ENCODE results near the gene PPP1R9B. TPM values are rescaled to one million over a fixed set of nuclear protein-coding genes. Genes with fewer than 3 reads are reported as not detected.

The PPP1R9B gene
- total RNA-seq, 1 experiment from 2014 or later, result 61.3 TPM

GRCh38 chr17:50129728-50130558 is 20.5 kb downstream of the PPP1R9B start, which contains the start of gene SAMD14:
Gene SAMD14 (minus strand): TSS chr17:50130160. CDS start chr17:50124959, 5,201 bp downstream.
- Histone ChIP-seq H3K36me3 (ENCODE audit: insufficient read depth, low read length, poor library complexity, severe bottlenecking) (peaks cover 5% of the 10 kb centered on the region), H3K27me3 (replicated peaks; ENCODE audit: insufficient read depth, low read depth, low read length, poor library complexity) (no peaks in the 10 kb centered on the region), H3K4me3 (ENCODE audit: low read depth, low read length, poor library complexity, severe bottlenecking) (peak within 1 kb of the TSS; percentile 81), H3K9me3 (ENCODE audit: low read depth, low read length, poor library complexity, severe bottlenecking) (no peaks in the 10 kb centered on the region), H3K4me1 (ENCODE audit: insufficient read depth, low read length, poor library complexity, severe bottlenecking) (peaks cover 36% of the 10 kb centered on the region), H3K27ac (ENCODE audit: low read depth, low read length, poor library complexity, severe bottlenecking) (peak within 1 kb of the TSS; percentile 90)
- CTCF ChIA-PET, result interaction anchor here (0.6 to 1.4 kb wide), 2 partner anchors 9 to 24 kb away, joined by 3 read pairs; no protein-coding TSS in a partner anchor
- DNase-seq (ENCODE audit: low spot score), result peak; percentile 89
- intact Hi-C loops (cut with micrococcal nuclease; ENCODE audit: unreplicated experiment), result no loop called here
- TF ChIP-seq CTCF (conservative IDR thresholded peaks at IDR 0.05; ENCODE audit: low read depth, low read length), result no peak
- no peak for TF ChIP-seq EZH2 (IDR thresholded peaks at IDR 0.05; ENCODE audit: borderline replicate concordance, low read depth, low read length, poor library complexity, severe bottlenecking)
- POLR2A ChIA-PET (ENCODE audit: low non-redundant PET), result no interaction called here
- BruUV-seq (replicated peaks), result no TSS peak

- no peak for DNase-seq (ENCODE audit: low spot score)
- ChIA-PET POLR2A (ENCODE audit: low non-redundant PET) (no interaction called here), CTCF (interaction anchor here (0.6 to 1.4 kb wide), 3 partner anchors 10 to 71 kb away, joined by 3 to 8 read pairs (median 3); no protein-coding TSS in a partner anchor)
- intact Hi-C loops (cut with micrococcal nuclease; ENCODE audit: unreplicated experiment), result no loop called here
- no peaks in the 10 kb centered on the region for H3K9me3 ChIP-seq (ENCODE audit: low read depth, low read length, poor library complexity, severe bottlenecking)
- H3K27me3 ChIP-seq (replicated peaks; ENCODE audit: insufficient read depth, low read depth, low read length, poor library complexity), result no peaks in the 10 kb centered on the region
- no peak for TF ChIP-seq CTCF (conservative IDR thresholded peaks at IDR 0.05; ENCODE audit: low read depth, low read length)
- no peak for TF ChIP-seq EZH2 (IDR thresholded peaks at IDR 0.05; ENCODE audit: borderline replicate concordance, low read depth, low read length, poor library complexity, severe bottlenecking)
- H3K4me3 ChIP-seq (ENCODE audit: low read depth, low read length, poor library complexity, severe bottlenecking), result peak overlapping the region; percentile 81
- peak overlapping the region; percentile 90 for H3K27ac ChIP-seq (ENCODE audit: low read depth, low read length, poor library complexity, severe bottlenecking)
- BruUV-seq (replicated peaks), result no TSS peak
- no peaks in the 10 kb centered on the region for H3K36me3 ChIP-seq (ENCODE audit: insufficient read depth, low read length, poor library complexity, severe bottlenecking)
- peaks cover 40% of the 10 kb centered on the region for H3K4me1 ChIP-seq (ENCODE audit: insufficient read depth, low read length, poor library complexity, severe bottlenecking)
Measured at GRCh38 chr17:50129353-50129727, 21.1 kb downstream of the PPP1R9B start.

GRCh38 chr17:50128441-50129352 is 21.8 kb downstream of the PPP1R9B start:
- intact Hi-C loops (cut with micrococcal nuclease; ENCODE audit: unreplicated experiment), result no loop called here
- H3K9me3 ChIP-seq (ENCODE audit: low read depth, low read length, poor library complexity, severe bottlenecking), result no peaks in the 10 kb centered on the region
- BruUV-seq (replicated peaks), result no TSS peak
- H3K4me1 ChIP-seq (ENCODE audit: insufficient read depth, low read length, poor library complexity, severe bottlenecking), result peaks cover 40% of the 10 kb centered on the region
- peak; percentile 85 for DNase-seq (ENCODE audit: low spot score)
- ChIA-PET POLR2A (ENCODE audit: low non-redundant PET) (no interaction called here), CTCF (interaction anchor here (0.6 to 0.7 kb wide), 3 partner anchors 10 to 125 kb away, joined by 3 to 8 read pairs (median 3); no protein-coding TSS in a partner anchor)
- TF ChIP-seq EZH2 (IDR thresholded peaks at IDR 0.05; ENCODE audit: borderline replicate concordance, low read depth, low read length, poor library complexity, severe bottlenecking) (no peak), CTCF (conservative IDR thresholded peaks at IDR 0.05; ENCODE audit: low read depth, low read length) (no peak)
- H3K27ac ChIP-seq (ENCODE audit: low read depth, low read length, poor library complexity, severe bottlenecking), result peak overlapping the region; percentile 90
- H3K27me3 ChIP-seq (replicated peaks; ENCODE audit: insufficient read depth, low read depth, low read length, poor library complexity), result no peaks in the 10 kb centered on the region
- H3K36me3 ChIP-seq (ENCODE audit: insufficient read depth, low read length, poor library complexity, severe bottlenecking), result no peaks in the 10 kb centered on the region
- H3K4me3 ChIP-seq (ENCODE audit: low read depth, low read length, poor library complexity, severe bottlenecking), result peak overlapping the region; percentile 81
